ENCODE results near the gene TNNT1. TPM values are rescaled to one million over a fixed set of nuclear protein-coding genes. Genes with fewer than 3 reads are reported as not detected.

The TNNT1 gene
- total RNA-seq, 1 donor from 2014 or later = 24.4 TPM

GRCh38 chr19:55119053-55119452 is 30.0 kb downstream of the TNNT1 start:
- DNase-seq (ENCODE audit: low read depth) = no peak
- no peak overlapping the region for H3K4me3 ChIP-seq (ENCODE audit: low read depth, low read length)

GRCh38 chr19:55118401-55118991 is 30.5 kb downstream of the TNNT1 start:
- peak overlapping the region; percentile 65 for H3K4me3 ChIP-seq (ENCODE audit: low read depth, low read length)
- no peak for DNase-seq (ENCODE audit: low read depth)
- no peak for TF ChIP-seq CTCF (conservative IDR thresholded peaks at IDR 0.05; ENCODE audit: low read depth, low read length)

More at GRCh38 chr19:55119053-55119452, 30.0 kb downstream of the TNNT1 start:
- no peak for TF ChIP-seq CTCF (conservative IDR thresholded peaks at IDR 0.05; ENCODE audit: low read depth, low read length)

GRCh38 chr19:55117663-55118391 is 31.2 kb downstream of the TNNT1 start:
- no peak for TF ChIP-seq CTCF (conservative IDR thresholded peaks at IDR 0.05; ENCODE audit: low read depth, low read length)
- peak; percentile 79 for DNase-seq (ENCODE audit: low read depth)
- H3K4me3 ChIP-seq (ENCODE audit: low read depth, low read length) = peak overlapping the region; percentile 65

GRCh38 chr19:55116859-55117662 is 31.9 kb downstream of the TNNT1 start, which contains the start of gene PPP1R12C:
PPP1R12C (minus strand) TSS chr19:55117637; CDS start chr19:55117543, 94 bp downstream.
- peak within 1 kb of the TSS; percentile 72 for H3K4me3 ChIP-seq (ENCODE audit: low read depth, low read length)
- TF ChIP-seq CTCF (conservative IDR thresholded peaks at IDR 0.05; ENCODE audit: low read depth, low read length) = no peak
- no peak for DNase-seq (ENCODE audit: low read depth)

GRCh38 chr19:55116232-55116858 is 32.7 kb downstream of the TNNT1 start:
- peak overlapping the region; percentile 72 for H3K4me3 ChIP-seq (ENCODE audit: low read depth, low read length)
- no peak for DNase-seq (ENCODE audit: low read depth)
- no peak for TF ChIP-seq CTCF (conservative IDR thresholded peaks at IDR 0.05; ENCODE audit: low read depth, low read length)

GRCh38 chr19:55115446-55116065 is 33.5 kb downstream of the TNNT1 start:
- peak overlapping the region; percentile 72 for H3K4me3 ChIP-seq (ENCODE audit: low read depth, low read length)
- no peak for TF ChIP-seq CTCF (conservative IDR thresholded peaks at IDR 0.05; ENCODE audit: low read depth, low read length)
- DNase-seq (ENCODE audit: low read depth) = no peak
